GM18511 (cell line): Measurements from ENCODE around the gene AGAP1.
"Not testable (repeated sequence)": the region's sequence is repeated elsewhere in the genome, so short reads cannot be mapped to it uniquely, and the experiment has no call there.

Experiments
- ATAC-seq: cut with Tn5 transposase; IDR thresholded peaks from one replicate; pipeline ENCODE4 v1.9.1; 2021; ENCODE audit warnings: mild to moderate bottlenecking, moderate library complexity; ENCODE audit not compliant: unreplicated experiment

Gene AGAP1

DNA sequence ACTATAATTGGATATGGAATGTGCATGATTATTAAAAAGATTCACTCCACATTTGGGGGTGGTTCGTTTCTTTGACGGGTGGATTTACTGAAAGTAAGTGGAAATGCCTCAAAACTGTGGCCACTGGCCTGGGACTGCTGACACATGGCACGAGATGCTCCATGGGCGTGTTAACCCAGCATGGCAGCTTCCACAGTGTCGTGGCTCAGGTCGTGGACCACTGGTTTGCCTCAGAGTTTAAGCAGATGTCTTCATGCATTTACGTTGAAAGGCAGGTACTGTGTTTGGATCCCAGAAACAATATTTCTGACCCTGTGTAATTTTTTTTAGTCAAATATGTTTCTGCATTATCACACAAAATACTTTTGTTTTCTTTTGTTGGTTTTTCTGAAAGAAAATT, 432.4 kb downstream of the AGAP1 start:
- no peak for ATAC-seq

DNA sequence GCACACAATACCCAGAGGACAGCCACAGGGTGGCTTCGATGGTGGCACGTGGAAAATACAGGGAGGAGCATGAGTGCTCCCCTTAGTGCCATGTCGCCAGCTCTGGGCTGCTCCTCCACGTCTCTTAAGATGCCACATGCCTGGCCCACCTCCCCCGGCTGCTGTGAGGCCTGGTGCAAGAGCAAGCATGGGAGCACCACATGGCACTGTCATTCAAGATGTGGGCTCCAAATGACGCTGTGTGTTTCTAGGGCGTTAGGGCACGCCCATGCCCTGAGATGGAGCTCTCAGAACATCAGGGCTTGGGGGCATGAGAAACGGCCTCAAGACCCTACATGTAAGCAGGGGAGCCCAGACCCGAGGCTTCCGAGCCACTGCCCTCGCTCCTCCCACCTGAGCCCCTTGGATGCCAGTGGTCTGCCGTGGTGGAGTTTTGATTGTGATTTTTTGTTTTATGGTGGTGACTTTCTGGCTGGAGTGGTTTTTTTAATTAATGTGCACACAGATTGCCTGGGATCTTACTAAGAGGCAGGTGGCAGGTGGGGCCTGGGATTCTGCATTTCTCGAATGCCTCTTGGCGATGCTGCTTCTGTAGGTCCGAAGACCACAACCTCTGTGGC, 435.0 kb downstream of the AGAP1 start:
- no peak for ATAC-seq

DNA sequence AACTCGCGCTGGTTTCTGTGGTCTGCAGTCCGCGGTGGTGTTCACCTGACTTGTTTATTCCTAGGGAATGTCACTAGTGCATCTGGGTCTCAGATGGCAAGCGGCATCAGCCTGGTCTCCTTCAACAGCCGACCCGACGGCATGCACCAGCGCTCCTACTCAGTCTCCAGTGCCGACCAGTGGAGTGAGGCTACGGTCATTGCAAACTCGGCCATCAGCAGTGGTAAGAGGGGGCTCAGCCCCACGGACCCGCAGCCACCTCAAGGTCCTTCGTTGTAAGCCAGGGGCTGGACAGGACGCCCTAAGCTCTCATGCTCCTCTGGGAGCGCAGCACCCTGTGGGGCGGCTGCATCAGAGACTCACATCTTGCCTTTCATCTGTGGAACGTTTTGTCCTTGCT, 436.9 kb downstream of the AGAP1 start:
- no peak for ATAC-seq

DNA sequence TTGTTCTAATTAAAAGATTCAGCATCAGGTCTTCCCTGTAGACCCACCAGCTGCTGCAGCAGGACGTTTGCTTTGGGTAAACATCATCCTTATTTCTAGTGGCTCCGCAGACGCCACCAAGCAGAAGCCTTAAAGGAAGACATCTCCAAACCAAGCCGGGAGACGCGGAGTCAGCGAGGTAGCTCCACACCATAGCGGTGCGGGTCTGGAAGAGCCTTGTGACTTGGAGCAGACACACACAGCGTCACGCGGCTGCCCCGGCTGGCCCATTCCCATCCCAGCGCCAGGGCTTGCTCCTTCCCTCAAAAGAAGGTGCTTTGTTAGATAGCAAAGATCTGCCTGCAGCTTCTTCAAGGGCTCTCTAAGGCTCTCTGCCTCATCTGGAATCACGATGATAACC, 437.8 kb downstream of the AGAP1 start:
- ATAC-seq: no peak

- ATAC-seq: no peak
Measured at GRCh38 chr2:235934059-235934773, 440.4 kb downstream of the AGAP1 start.

GRCh38 chr2:235934774-235935484, 441.1 kb downstream of the AGAP1 start:
- no peak for ATAC-seq

GRCh38 chr2:235935773-235936172, 441.9 kb downstream of the AGAP1 start:
- no peak for ATAC-seq

GRCh38 chr2:235936493-235936892, 442.6 kb downstream of the AGAP1 start:
- ATAC-seq: no peak

DNA sequence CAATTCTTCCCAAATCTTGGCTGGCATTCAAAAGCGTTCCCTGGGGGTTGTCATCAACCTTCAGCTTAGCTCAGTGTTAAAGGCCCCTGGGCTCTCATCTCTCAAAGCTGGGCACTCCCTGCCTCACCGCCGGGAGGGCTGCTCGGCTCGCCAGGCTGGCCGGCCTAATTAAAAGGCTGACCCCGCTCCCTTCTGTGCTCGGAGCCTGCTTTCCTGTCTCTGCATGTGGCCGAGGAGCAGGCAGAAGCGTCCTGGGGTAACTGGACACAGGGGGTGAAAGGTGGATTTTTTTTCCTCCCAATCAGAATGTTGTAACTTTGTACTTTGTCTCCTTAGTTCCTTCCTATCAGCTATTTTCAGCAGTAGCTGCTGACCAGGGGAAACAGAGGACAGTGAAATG, 443.2 kb downstream of the AGAP1 start:
- ATAC-seq: no peak

DNA sequence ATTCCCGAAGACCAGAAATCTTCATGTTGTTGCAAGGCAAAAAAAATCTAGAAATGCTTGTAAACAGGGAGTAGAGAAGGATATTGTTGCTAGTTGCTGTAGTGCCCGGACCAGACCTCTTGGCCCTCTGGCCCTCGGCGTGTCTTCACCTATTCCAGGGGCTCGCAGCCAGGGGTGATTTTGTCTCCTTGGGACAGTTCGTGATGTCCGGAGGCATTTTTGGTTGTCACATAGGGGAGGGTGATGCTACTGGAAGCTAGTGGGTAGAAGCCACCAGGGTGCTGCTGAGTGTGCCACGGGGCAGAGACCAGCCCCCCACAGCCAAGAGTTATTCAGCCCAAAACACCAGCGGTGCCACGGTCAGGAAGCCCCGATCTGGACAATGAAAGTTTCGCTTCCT, 443.7 kb downstream of the AGAP1 start:
- ATAC-seq: no peak

- ATAC-seq: no peak
Measured at GRCh38 chr2:235937936-235938335, 444.1 kb downstream of the AGAP1 start.

- no peak for ATAC-seq
Measured at GRCh38 chr2:235938611-235939010, 444.8 kb downstream of the AGAP1 start.

DNA sequence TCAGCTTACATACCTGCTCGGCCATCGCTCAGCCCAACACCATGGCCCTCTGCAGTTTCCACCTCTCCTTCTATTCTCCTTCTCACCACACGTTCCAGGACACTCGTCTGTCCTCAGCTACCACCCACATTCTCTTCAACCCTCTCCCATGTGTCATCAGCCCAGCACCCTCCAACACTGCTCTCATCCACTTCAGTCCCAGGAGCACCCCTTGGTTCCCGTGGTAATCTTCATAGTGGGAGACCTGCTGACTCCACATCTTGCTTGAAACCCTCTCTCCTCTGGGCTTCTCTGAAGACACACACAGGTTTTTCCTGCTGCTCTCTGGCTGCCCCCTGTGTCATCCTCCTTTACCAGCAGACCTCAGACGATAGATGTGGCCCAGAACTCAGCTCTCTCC, 445.6 kb downstream of the AGAP1 start:
- no peak for ATAC-seq

DNA sequence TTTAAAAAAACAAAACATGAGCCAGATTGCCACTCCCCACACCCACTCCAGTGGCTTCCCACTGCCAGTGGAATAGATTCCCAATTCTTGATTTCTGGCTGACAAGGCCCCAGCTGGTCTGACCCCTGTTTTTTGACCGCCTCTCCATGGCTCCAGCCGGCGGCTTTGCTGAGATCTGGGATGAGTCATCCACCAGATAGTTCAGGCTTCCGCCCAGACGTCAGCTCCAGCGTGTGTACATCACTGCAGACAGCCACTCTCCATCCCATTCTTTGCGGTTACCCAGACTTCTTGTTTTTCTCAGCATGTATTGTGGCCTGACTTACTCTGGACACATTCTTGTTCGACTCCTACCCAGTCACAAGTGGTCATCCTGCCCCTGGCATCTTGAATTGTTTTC, 446.5 kb downstream of the AGAP1 start:
- ATAC-seq: no peak

DNA sequence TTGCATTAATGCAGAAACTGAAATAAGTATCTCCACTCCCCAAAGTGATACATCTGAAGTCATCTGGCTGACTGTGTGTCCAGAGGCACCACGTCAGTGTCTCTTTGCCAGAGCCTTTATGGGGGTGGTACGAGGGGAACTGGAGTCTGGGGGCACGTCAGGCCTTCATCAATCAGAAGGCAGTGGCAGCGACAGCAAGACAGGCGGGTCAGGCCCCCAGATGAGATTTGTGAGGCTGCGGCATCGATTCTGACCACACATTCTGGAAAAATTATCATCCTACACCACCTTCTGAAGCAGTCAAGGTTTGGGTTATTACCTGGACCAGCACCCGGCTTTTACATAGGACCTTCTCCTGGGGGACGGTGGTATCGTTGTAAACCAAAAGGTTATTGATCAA, 450.7 kb downstream of the AGAP1 start:
- ATAC-seq: no peak

DNA sequence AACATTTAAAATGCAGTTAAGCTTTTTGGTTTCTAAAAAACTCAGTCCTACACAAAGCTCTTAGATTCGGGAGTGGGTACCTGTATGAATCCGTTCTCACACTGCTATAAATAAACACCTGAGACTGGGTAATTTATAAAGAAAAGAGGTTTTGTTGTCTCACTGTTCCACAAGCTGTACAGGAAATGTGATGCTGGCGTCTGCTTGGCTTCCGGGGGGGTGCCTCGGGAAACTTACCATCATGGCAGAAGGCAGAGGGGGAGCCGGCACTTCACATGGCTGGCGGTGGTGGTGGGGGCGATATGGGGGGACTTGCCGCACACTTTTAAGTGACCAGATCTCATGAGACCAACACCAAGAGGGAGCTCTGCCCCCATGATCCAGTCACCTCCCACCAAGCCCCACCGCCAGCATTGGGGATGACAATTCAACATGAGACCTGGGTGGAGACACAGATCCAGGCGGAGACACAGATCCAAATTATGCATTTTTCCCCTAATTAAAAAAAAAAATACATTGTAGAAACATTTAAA, 451.8 kb downstream of the AGAP1 start:
- ATAC-seq: no peak

- ATAC-seq: no peak
Measured at GRCh38 chr2:235946590-235946989, 452.7 kb downstream of the AGAP1 start.

DNA sequence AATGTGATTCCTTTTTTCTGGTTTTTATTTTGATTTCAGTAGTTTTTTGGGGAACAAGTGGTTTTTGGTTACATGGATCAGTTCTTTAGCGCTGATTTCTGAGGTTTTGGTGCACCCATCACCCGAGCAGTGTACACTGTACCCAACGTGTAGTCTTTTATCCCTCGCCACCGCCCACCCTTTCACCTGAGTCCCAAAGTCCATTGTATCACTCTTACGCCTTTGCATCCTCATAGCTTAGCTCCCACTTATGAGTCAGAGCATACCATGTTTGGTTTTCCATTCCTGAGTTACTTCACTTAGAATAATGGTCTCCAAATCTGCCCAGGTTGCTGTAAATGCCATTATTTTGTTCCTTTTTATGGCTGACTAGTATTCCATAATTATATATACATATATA, 453.2 kb downstream of the AGAP1 start:
- ATAC-seq: not testable (repeated sequence)

DNA sequence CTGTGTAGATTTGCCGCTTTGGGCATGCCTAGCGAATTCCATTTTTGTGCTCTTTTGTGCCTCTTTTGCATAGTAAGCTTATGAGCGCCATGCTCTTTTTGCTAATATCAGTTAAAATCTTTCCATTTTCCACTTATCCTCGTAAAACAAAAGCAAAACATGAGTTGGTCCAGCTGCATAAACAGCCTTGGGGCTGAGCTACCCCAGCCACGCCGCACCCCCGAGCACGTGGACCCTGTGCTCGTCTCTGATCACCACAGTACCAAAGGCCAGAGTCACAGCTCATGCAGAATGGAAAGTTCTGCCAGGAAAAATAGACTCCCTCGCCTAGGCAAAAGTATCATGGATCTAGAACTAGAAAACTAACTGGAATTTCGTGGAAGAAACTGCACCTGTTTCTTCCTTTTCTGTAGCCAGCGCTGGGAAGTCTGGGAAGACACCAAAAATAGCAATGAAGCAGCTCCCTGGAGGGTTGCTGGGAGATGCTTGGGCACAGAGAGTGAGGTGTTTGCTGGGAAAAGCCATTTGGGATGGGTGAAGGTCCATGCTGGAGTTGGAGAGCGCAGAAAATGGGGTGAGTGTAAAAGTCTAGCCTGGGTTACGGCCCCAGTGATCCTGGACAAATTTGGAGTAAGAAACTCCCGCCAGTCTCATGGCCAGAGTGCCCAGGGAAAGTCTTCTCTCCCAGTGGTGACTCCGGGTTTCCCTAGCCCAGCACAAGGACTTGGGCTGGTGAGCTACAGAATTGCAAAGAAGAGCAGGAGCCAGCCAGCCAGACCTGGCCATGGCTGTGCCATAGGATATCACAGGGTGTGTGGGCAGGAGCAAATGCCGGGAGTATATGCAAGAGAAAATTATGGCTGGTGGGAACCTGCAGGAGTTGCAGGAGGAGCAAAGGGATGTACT, 456.0 kb downstream of the AGAP1 start:
- ATAC-seq: no peak

- no peak for ATAC-seq
Measured at GRCh38 chr2:235950473-235950809, 456.6 kb downstream of the AGAP1 start.

GRCh38 chr2:235951493-235951892, 457.6 kb downstream of the AGAP1 start:
- no peak for ATAC-seq
